MG63 (cell line): ENCODE results near the gene WNT3. TPM values are rescaled to one million over a fixed set of nuclear protein-coding genes. Genes with fewer than 3 reads are reported as not detected.
"Not testable (repeated sequence)": the region's sequence is repeated elsewhere in the genome, so short reads cannot be mapped to it uniquely, and the experiment has no call there.

Source experiments
- DNase-seq: peaks from one replicate; pipeline ENCODE4 v3.0.0-alpha.2; 2020
- H3K27me3 ChIP-seq: fragments of 250-450 bp; sonication (Bioruptor Pico); 2 replicates; pipeline ENCODE4 v1.5.1; 2020; ENCODE audit warnings: mild to moderate bottlenecking, moderate library complexity
- H3K36me3 ChIP-seq: fragments of 250-450 bp; sonication (Bioruptor Pico); 2 replicates; pipeline ENCODE4 v1.5.1; 2020; ENCODE audit warnings: mild to moderate bottlenecking, moderate library complexity
- H3K4me3 ChIP-seq: fragments of 250-450 bp; sonication (Bioruptor Pico); 2 replicates; pipeline ENCODE4 v1.5.1; 2020; ENCODE audit warnings: mild to moderate bottlenecking, moderate library complexity
- H3K9me3 ChIP-seq: fragments of 250-450 bp; sonication (Bioruptor Pico); 2 replicates; pipeline ENCODE4 v1.5.1; 2020; ENCODE audit warnings: mild to moderate bottlenecking, moderate library complexity
- total RNA-seq: library from RNA; depleted of rRNA; stranded (reverse); fragments of >200 nt; shearing (Covaris generic); gene quantifications from 2 replicates; pipeline ENCODE4 v1.2.3, GENCODE V29; 2014; ENCODE audit warnings: low replicate concordance

WNT3 gene
- total RNA-seq, 1 experiment from 2014 or later, result 5.6 TPM

DNA sequence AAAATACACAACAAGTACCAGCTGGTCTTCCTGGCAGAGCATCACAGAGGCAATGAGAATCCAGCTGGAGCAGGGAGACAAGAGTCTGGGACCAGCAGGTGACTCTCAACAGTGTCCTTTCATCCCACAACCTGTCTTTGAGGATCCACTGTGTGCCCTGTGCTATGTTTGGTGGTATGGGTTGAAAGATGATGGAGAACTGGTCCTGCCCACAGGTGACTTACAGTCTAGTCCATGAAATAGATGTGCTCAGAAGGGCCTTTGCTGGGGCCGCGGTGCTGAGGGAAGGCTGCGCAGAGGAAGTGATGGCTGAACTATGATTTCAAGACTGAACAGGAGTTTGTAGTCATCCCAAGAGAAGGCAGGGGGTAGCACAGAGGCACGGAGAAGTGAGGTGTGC, 17.9 kb downstream of the WNT3 start:
- DNase-seq, result no peak
- H3K27me3 ChIP-seq, result no peaks in the 10 kb centered on the region
- H3K4me3 ChIP-seq, result no peak overlapping the region
- H3K9me3 ChIP-seq, result no peaks in the 10 kb centered on the region; the same call in 1 of the 2 replicates
- no peaks in the 10 kb centered on the region for H3K36me3 ChIP-seq

DNA sequence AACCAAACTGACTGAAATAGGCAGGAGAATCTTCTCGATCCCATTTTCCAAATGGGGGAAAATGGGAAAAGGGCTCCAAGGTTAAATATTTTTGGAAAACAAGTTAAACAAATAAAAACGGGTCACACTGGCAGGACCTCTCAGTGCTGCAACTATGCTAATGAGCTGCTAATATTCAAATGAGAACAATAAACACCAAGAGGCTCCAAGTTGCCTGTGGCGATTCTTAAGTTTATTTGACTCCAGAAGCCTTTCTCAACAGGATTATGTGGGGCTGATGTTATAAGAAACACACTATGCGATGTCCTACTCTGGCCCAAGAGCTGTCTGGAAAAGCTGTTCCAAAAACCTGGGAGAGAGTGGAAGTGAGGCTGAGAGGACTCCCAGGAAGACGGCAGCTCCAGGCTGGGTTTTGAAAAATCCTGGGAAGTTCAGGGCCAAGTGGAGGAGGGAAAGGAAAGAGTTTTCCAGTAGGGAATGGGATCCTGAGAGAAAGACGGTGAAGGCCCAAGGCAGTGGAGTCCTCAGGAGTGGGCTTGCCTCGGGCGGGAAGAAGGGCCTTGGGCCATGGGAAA, 21.4 kb downstream of the WNT3 start:
- no peaks in the 10 kb centered on the region for H3K9me3 ChIP-seq
- H3K4me3 ChIP-seq, result no peak overlapping the region
- H3K36me3 ChIP-seq, result no peaks in the 10 kb centered on the region
- no peaks in the 10 kb centered on the region for H3K27me3 ChIP-seq
- no peak for DNase-seq

DNA sequence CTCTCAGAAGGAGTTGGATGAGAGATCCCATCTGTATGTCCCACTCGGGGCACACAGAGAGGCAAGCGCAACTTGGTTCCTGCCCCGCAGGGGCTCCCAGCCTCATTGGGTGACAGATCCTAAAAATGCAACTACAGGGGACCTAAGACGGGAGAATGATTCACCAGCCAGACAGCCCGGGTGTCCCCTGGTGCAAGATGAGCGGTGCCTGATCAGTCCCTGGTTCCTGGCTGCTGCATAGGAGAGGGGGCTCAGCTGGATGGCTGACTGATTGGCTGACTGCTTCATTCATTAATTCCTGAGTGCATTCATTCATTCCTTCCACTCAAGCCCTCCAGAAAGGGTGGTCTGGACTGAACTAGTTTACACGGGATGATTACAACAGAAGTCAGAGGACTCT, 22.0 kb downstream of the WNT3 start:
- Histone ChIP-seq H3K4me3 (no peak overlapping the region), H3K27me3 (no peaks in the 10 kb centered on the region), H3K9me3 (no peaks in the 10 kb centered on the region), H3K36me3 (no peaks in the 10 kb centered on the region)
- no peak for DNase-seq

DNA sequence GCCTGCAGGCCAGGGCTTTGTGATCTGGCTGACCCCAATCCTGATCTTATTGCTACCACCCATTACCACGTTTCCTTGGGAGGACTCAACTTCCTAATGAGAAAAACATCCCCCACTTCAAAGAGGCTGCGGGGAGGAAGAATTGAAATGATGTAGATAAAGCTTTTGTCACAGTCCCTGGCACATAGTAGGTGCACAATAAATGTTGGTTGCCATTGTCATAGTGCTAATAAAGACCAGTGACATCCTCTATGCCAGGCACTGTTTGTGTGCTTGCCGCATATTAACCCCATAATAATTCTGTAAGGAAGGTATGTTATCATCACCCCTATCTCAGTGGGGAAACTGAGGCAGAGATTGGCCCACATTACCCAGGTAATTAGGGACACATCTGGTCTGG, 22.4 kb downstream of the WNT3 start:
- Histone ChIP-seq H3K27me3 (no peaks in the 10 kb centered on the region), H3K9me3 (no peaks in the 10 kb centered on the region), H3K4me3 (no peak overlapping the region), H3K36me3 (no peaks in the 10 kb centered on the region)
- DNase-seq, result no peak

DNA sequence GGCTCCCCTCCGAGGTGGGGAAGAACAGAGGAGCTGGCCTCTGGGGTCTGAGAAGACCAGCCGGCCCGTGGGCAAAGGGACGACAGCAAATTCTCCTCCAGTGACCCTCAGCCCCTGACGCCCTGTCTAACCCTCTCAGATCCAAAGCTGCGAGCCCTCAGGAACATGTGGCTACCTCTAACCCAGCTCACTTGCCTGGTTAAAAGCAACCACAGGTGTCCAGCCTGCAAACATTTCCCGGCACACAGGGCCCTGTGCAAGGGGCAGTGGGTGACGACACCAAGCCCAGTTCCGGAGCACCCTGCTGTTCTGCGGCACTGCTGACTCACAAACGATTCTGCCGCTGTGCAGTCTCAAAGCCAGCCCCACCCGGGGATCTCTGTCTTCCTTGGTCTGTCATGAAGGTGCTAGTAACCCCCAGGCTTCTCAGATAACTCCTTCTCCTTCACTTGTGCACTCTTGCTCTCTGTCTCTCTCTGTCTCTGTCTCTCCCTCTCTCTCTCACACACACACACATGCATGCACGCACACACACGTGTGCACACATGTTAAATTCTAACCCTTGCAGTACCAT, 23.0 kb downstream of the WNT3 start:
- no peaks in the 10 kb centered on the region for H3K27me3 ChIP-seq
- peak; percentile 87 for DNase-seq

DNA sequence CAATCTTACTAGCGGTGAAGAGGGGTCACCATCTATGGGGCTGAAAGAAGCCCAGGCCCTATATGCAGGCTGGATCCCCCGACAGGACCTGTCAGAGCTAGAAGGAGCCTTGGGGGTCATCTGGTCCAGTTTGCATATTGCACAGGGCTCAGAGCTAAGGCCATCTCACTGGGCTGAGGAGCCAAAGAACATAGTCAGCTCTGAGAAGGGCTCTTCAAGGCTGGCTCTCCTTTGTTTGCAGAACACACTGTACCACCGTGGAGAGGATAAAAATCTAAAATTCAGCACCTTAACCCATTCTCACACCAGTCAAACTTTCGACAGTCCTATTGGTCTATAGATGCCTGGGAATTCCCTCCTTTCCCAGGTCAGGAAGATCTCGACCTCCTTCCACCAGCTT, 24.2 kb downstream of the WNT3 start:
- DNase-seq, result no peak
- Histone ChIP-seq H3K4me3 (no peak overlapping the region), H3K36me3 (no peaks in the 10 kb centered on the region), H3K9me3 (no peaks in the 10 kb centered on the region), H3K27me3 (no peaks in the 10 kb centered on the region)

More for the DNA sequence above, 23.0 kb downstream of the WNT3 start:
- Histone ChIP-seq H3K9me3 (no peaks in the 10 kb centered on the region), H3K36me3 (no peaks in the 10 kb centered on the region), H3K4me3 (no peak overlapping the region)

DNA sequence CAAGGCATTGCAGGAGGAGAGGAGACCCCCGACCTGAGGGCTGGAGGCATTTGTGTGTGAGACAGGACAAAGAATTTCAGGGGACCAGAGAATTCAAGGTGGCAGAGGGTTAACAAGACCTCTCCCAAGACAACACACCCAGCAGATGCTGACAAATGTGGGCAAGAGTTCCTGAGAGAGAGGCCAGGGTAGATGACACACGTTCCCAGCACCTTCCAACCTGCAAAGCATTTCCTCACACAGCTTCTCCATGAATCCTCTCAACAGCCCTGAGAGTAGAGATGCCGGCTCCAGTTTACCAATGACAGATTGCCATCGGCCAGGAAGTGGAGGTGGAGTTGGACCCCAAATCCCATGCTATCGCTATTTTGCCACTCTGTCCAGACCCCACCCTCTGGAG, 25.0 kb downstream of the WNT3 start:
- H3K9me3 ChIP-seq, result no peaks in the 10 kb centered on the region
- H3K4me3 ChIP-seq, result no peak overlapping the region
- DNase-seq, result no peak
- no peaks in the 10 kb centered on the region for H3K36me3 ChIP-seq
- no peaks in the 10 kb centered on the region for H3K27me3 ChIP-seq

DNA sequence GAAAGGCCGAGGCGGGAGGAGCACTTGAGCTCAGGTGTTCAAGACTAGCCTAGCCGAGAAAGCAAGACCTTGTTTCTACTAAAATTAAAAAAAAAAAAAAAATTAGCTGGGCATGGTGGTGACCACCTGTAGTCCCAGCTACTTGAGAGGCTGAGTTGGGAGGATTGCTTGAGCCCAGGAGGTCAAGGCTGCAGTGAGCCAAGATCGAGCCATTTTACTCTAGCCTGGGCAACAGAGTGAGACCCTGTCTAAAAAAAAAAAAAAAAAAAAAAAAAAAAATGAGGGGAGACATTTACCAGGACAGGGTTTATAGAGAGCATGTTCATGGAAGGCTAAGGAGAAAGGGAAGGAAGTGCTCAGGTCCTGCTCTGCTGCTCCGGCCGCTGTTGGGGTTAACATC, 25.5 kb downstream of the WNT3 start:
- DNase-seq, H3K36me3 ChIP-seq, H3K27me3 ChIP-seq, H3K4me3 ChIP-seq, H3K9me3 ChIP-seq: not testable (repeated sequence)

DNA sequence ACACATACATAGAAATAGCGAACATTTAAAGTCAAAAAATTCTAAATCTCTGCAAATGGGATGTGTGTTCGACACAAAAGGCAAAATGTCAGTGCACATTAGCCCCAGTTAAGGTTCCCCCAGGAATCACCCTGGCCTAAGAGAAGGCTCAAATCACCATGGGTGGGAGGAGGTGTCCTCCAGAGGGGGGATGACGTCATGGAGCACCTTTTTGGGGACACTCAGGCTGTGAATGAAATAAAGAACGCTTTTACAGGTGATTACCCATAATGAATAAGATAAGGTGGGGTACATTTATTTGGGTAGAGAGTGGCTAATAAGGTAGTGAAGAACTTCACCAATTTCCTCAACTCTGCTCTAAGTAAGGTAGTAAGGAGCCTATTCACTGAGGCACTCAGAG, 26.4 kb downstream of the WNT3 start:
- no peak for DNase-seq
- H3K27me3 ChIP-seq, result no peaks in the 10 kb centered on the region
- no peaks in the 10 kb centered on the region for H3K9me3 ChIP-seq
- H3K36me3 ChIP-seq, result no peaks in the 10 kb centered on the region
- H3K4me3 ChIP-seq, result no peak overlapping the region

DNA sequence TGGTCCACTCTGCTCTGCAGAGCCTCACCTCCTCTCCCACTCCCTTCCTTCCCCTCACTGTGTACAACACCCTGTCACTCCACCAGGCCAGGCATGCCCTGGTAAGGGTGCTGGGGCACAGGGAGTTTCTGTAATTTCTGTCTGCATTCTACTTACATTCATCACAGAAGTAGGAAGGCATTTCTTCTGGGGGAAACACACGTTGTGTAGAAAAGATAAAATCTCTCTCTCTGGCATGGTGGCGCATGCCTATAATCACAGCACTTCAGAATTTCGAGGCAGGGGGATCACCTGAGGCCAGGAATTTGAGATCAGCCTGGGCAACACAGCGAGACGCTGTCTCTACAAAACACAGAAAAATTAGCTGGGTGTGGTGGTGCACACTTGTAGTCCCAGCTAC, 27.0 kb downstream of the WNT3 start:
- no peak for DNase-seq
- Histone ChIP-seq H3K4me3 (no peak overlapping the region), H3K36me3 (no peaks in the 10 kb centered on the region), H3K27me3 (no peaks in the 10 kb centered on the region), H3K9me3 (no peaks in the 10 kb centered on the region)

DNA sequence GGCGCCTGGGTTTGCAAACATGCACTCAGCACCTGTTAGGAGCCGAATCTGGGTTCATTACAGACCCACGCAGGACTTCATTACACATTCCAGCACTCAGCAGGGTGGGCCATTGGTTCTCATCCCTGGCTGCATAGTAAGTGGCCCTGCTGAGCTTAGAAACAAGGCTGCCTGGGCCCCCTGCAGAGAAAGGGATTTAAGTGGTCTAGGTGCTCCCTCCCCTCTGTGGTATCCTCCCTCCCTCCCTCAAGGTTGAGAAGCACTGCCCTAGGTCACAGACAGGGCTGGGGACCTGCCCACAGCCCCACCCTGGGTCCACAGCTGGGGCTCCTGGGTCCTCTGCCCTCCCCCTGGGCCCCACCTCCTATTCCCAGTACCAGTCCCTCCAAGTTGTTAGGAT, 28.3 kb downstream of the WNT3 start:
- no peak for DNase-seq
- H3K27me3 ChIP-seq, result no peaks in the 10 kb centered on the region
- no peaks in the 10 kb centered on the region for H3K36me3 ChIP-seq
- H3K4me3 ChIP-seq, result no peak overlapping the region
- H3K9me3 ChIP-seq, result no peaks in the 10 kb centered on the region

DNA sequence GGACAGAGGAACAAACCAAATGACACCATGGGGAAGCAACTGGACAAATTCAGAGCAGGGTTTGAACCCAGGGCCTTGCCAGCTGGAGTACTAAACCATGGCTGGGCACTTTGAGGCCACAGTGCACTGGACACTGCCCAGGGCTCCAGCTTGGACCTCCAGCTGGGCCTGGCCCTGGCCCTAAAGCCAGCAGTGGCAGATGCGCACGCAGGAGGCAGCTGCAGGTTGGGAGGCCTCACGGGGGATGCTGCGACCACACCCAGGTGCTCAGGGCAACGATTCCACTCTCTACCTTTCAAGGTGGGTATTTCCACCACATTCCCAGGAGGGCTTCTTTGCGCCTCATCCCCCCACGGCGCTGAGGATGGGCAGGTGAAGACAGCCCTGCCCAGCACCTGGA, 28.9 kb downstream of the WNT3 start:
- H3K27me3 ChIP-seq, result no peaks in the 10 kb centered on the region
- H3K9me3 ChIP-seq, result no peaks in the 10 kb centered on the region
- no peak overlapping the region for H3K4me3 ChIP-seq
- H3K36me3 ChIP-seq, result no peaks in the 10 kb centered on the region
- no peak for DNase-seq

DNA sequence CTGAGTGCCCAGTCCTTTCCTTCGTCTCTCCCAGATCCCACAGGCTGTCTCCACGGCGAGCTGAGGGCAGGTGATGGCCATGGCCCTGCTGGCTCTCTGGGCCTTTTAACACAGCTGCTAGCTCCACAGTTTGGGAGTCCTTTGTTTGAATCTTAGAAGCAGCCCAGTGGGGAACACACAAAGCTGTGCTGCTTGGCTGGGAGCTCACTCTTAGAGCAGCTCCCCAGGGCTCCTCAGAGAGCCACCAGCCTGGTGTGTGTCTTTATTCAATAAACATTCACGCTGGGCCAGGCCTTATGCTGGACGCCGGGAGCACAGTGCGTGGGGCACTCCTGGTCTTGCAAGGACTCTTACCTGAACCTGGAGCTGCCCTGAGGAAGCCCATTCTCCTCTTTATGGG, 29.7 kb downstream of the WNT3 start:
- no peaks in the 10 kb centered on the region for H3K27me3 ChIP-seq
- DNase-seq, result no peak

DNA sequence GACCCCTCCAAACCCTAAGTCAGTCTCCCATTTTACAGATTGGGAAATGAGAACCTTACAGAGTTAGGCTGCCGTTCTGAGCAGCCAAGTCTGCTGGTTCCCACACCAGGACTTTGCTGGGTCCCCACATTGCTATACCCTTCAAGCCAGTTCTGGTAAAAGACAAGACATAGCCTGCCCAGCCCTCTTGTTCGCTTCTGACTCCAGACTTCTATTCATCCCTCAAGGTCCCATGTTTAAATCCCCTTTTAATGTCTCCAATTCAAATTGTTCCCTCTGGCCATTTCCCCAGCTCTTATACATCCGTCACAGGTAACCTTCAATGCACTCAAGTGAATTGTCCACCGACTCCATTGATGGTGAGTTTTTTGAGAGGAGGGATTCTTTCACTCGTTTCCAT, 30.2 kb downstream of the WNT3 start:
- DNase-seq, result no peak
- Histone ChIP-seq H3K4me3 (no peak overlapping the region), H3K9me3 (no peaks in the 10 kb centered on the region), H3K27me3 (no peaks in the 10 kb centered on the region), H3K36me3 (no peaks in the 10 kb centered on the region)

More for the DNA sequence above, 29.7 kb downstream of the WNT3 start:
- H3K4me3 ChIP-seq, result no peak overlapping the region
- no peaks in the 10 kb centered on the region for H3K36me3 ChIP-seq
- no peaks in the 10 kb centered on the region for H3K9me3 ChIP-seq

DNA sequence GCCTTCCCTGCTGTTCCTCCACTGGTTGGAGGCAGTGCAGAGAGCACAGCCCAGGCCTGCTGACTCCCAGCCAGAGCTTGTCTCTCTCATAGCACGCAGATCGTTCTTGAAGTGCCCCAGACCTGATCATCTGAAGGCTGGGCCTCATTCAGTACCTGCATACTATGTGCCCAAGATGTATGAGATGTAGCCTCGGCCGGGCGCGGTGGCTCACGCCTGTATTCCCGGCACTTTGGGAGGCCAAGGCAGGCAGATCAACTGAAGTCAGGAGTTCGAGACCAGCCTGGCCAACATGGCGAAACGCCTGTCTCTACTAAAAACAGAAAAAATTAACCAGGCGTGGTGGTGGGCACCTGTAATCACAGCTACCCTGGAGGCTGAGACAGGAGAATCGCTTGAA, 31.0 kb downstream of the WNT3 start:
- Histone ChIP-seq H3K4me3 (no peak overlapping the region), H3K27me3 (no peaks in the 10 kb centered on the region), H3K9me3 (no peaks in the 10 kb centered on the region), H3K36me3 (no peaks in the 10 kb centered on the region)
- DNase-seq, result no peak

DNA sequence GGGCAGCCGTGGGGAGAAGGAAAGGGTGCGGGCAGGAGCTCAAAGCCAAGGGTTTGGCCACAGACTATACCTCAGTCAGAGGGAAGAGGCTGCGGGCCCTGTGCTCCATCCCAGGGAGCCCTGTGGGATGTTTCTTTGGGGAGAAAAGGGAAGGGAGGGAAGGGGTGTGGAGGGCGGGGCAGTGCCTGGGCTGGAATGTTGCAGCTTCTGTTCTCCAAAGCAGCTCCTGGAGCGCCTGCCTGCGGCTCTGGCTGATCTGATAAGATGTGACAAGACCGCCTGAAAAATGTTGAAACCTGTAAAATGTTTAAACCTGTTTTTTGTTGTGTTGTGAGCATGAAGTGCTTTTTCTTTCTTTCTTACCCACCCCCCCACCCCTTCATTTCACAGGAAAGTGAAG, 32.8 kb downstream of the WNT3 start:
- Histone ChIP-seq H3K27me3 (no peaks in the 10 kb centered on the region), H3K4me3 (no peak overlapping the region), H3K36me3 (no peaks in the 10 kb centered on the region), H3K9me3 (no peaks in the 10 kb centered on the region)
- no peak for DNase-seq

DNA sequence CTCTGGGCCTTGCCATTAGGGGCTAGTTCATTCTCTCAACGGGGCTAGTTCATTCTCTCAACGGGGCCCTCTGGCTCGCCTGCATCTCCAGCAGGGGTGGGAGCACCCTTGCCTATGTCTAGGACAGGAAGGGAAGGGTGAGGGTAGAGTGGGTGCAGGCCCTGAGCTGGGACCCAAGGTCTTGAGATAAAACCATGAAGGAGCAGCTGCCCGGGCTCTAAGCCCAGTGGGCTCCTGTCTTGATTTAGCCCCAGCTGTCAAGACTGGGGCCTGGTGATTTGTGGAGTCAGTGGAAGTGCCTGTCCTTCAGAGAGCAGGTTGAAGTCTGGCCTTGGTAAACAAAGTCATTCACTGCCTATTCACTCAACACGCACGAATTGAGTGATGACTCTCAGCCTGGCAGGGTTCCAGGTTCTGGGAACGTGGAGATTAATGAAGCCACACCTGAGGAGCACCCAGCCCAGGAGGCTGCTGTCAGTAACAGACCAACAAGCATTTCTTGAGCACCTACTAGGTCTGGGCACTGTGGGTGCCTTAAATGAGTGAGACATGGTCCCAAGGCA, 35.4 kb downstream of the WNT3 start:
- no peaks in the 10 kb centered on the region for H3K27me3 ChIP-seq
- no peaks in the 10 kb centered on the region for H3K9me3 ChIP-seq
- no peak overlapping the region for H3K4me3 ChIP-seq
- no peak for DNase-seq
- no peaks in the 10 kb centered on the region for H3K36me3 ChIP-seq

DNA sequence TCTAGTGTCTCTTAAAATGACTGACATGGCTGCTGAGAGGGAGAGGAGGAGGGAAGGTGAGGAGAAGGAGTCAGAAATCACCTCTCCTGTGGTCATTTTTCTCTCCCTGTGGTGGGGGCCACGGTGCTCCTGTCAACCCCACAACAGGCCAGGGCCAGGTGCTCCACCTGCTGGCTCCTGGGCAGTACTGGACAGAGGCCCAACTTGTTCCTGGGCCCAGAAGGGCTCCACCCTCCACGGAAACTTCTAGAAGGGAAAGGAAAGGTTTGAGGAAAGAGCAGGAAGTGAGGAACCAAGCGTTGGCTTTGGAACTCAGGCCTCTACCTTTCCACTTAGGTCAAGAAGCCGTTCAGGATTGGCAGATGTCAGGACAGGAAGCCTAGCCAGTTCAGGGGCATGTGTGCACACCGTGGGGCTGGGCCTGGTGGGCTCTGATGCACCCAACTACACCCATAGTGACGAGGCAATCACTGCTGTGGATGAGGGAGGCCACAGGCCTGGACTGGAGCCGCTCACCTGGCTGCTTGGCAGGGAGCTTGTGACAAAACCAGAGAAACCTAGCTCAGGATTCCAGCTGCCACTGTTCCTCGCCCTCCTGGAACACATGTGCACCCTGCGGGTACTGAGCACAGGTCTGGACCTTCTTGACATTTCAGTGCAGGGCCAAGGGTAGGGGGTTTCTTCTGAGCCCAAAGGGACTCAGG, 36.1 kb downstream of the WNT3 start:
- Histone ChIP-seq H3K36me3 (no peaks in the 10 kb centered on the region), H3K9me3 (no peaks in the 10 kb centered on the region), H3K4me3 (no peak overlapping the region), H3K27me3 (no peaks in the 10 kb centered on the region; the same call in 1 of the 2 replicates)
- peak; percentile 29 for DNase-seq
